GM23338 (cell line): Measurements from ENCODE around the gene GUCA1A.

Source experiments
- CTCF ChIP-seq, 2 experiments: fragments of 200-600 bp in 1 of 2; sonication (generic) in 1 of 2; conservative IDR thresholded peaks; 2 replicates each; pipeline versions ENCODE4 v1.5.1 to v1.6.1; 2016 to 2017; ENCODE audit warnings: antibody characterized with exemption in 2 of 2, low read depth in 2 of 2, mild to moderate bottlenecking in 2 of 2, moderate library complexity in 1 of 2
- POLR2AphosphoS5 ChIP-seq: IDR thresholded peaks from 2 replicates; pipeline ENCODE4 v1.6.1; 2016; ENCODE audit warnings: antibody characterized with exemption, low read depth

GRCh38 chr6:42155293-42155692, 17.9 kb upstream of the GUCA1A start:
- TF ChIP-seq CTCF (conservative IDR thresholded peaks at IDR 0.05; ENCODE audit: low read depth in 2 of 2): no peak
- TF ChIP-seq POLR2AphosphoS5: no peak
